PC-9 (cell line): ENCODE measurements around the gene CNBP. TPM values are rescaled to one million over a fixed set of nuclear protein-coding genes. Genes with fewer than 3 reads are reported as not detected.
A peak's percentile ranks its signal among the peaks of the same experiment; 100 is the strongest.
"Not testable (repeated sequence)": the region's sequence is repeated elsewhere in the genome, so short reads cannot be mapped to it uniquely, and the experiment has no call there.

Experiments
- BruUV-seq: library from RNA; stranded (reverse); fragments of 400-500 nt; replicated peaks from 2 replicates; lab custom pipeline; 2021; lab: Mats Ljungman, UMichigan
- CTCF ChIA-PET: fragments of 300-600 bp; sonication (Branson Sonifier 250); formaldehyde crosslinking; loops from one replicate; lab custom pipeline; 2022; ENCODE audit warnings: antibody characterized with exemption; lab: Charles Lee
- POLR2A ChIA-PET: fragments of 300-600 bp; sonication (Branson Sonifier 250); formaldehyde crosslinking; loops from one replicate; lab custom pipeline; 2022; ENCODE audit warnings: antibody characterized with exemption; ENCODE audit not compliant: unreplicated experiment; lab: Charles Lee
- DNase-seq, 2 experiments: peaks; one replicate each; pipeline versions ENCODE4 v3.0.0 to v3.0.0-alpha.2; 2015 to 2022; ENCODE audit warnings: mixed read lengths in 1 of 2
- H2AFZ ChIP-seq: fragments of 200-600 bp; sonication (generic); 2 replicates; pipeline ENCODE4 v1.8.1; 2017; ENCODE audit warnings: antibody characterized with exemption
- H3F3A ChIP-seq: fragments of 200-600 bp; sonication (generic); 2 replicates; pipeline ENCODE4 v1.8.1; 2017; ENCODE audit warnings: antibody characterized with exemption, mild to moderate bottlenecking, low read depth; ENCODE audit not compliant: insufficient read depth
- H3K27ac ChIP-seq: fragments of 200-600 bp; sonication (generic); 2 replicates; pipeline ENCODE4 v1.6.1; 2016; ENCODE audit warnings: mixed run types
- H3K27me3 ChIP-seq: fragments of 200-600 bp; sonication (generic); 2 replicates; pipeline ENCODE4 v1.6.1; 2016; ENCODE audit warnings: low read depth, mixed run types; ENCODE audit not compliant: insufficient read depth
- H3K36me3 ChIP-seq: fragments of 200-600 bp; sonication (generic); 2 replicates; pipeline ENCODE4 v1.6.1; 2016; ENCODE audit warnings: low read depth, mixed run types
- H3K4me1 ChIP-seq: fragments of 200-600 bp; sonication (generic); replicated peaks from 2 replicates; pipeline ENCODE4 v1.6.1; 2016; ENCODE audit warnings: mixed run types; ENCODE audit not compliant: insufficient read depth
- H3K4me2 ChIP-seq: fragments of 200-600 bp; sonication (generic); 2 replicates; pipeline ENCODE4 v1.6.1; 2017; ENCODE audit warnings: mixed run types
- H3K4me3 ChIP-seq: fragments of 200-600 bp; sonication (generic); 2 replicates; pipeline ENCODE4 v1.6.1; 2016; ENCODE audit warnings: mixed run types
- H3K79me2 ChIP-seq: fragments of 200-600 bp; sonication (generic); 2 replicates; pipeline ENCODE4 v1.6.1; 2017; ENCODE audit warnings: low read depth, mixed run types
- H3K9me2 ChIP-seq: fragments of 200-600 bp; sonication (generic); 2 replicates; pipeline ENCODE4 v1.8.1; 2017; ENCODE audit warnings: mild to moderate bottlenecking; ENCODE audit not compliant: insufficient read depth
- H3K9me3 ChIP-seq: fragments of 200-600 bp; sonication (generic); 2 replicates; pipeline ENCODE4 v1.8.1; 2016; ENCODE audit warnings: low read depth; ENCODE audit not compliant: insufficient read depth
- H4K20me1 ChIP-seq: fragments of 200-600 bp; sonication (generic); 2 replicates; pipeline ENCODE4 v1.8.1; 2017; ENCODE audit not compliant: insufficient read depth
- EZH2 ChIP-seq: fragments of 200-600 bp; sonication (generic); IDR thresholded peaks from 2 replicates; pipeline ENCODE4 v1.8.0; 2017; ENCODE audit warnings: antibody characterized with exemption, low read depth
- intact Hi-C: fragments of 100-400 bp; cut with micrococcal nuclease; formaldehyde crosslinking; loops from one replicate; pipeline ENCODE4 v1.10.0; 2022; ENCODE audit not compliant: unreplicated experiment
- total RNA-seq: library from RNA; stranded (reverse); gene quantifications from 2 replicates; pipeline ENCODE4 v1.2.3, GENCODE V29; 2021
- TF ChIP-seq, protein P1 (sequence below): fragments of 200-600 bp; sonication (generic); conservative IDR thresholded peaks from 2 replicates; pipeline ENCODE4 v1.6.1; 2017; ENCODE audit warnings: mixed run types, antibody characterized with exemption, mild to moderate bottlenecking, moderate library complexity

Gene CNBP
- total RNA-seq, 1 experiment from 2014 or later, result 265 TPM

DNA sequence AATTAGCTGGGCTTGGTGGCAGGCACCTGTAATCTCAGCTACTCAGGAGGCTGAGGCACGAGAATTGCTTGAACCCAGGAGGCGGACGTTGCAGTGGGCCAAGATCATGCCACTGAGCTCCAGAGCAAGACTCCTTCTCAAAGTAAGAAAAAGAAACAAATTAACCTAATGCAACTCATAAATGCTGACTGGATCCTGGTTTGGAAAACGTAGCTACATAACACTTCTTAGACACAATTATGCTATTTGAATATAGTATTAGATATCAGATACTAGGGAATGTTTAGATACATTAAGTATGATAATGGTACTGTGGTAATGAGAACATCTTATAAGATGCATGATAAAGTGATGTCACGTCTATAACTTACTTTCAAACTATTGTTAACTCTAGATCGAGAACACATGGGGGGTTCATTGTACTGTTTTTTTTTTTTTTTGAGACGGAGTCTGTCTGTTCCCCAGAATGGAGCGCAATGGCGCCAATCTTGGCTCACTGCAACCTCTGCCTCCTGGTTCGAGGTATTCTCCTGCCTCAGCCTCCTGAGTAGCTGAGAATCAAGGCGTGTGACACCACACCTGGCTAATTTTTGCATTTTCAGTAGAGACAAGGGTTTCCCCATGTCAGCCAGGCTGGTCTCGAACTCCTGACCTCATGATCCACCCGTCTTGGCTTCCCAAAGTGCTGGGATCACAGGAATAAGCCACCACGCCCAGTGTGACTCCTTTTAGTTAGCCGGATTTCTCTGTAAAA is 16.9 kb downstream of the CNBP start:
- H3F3A ChIP-seq, result peaks cover 91% of the 10 kb centered on the region
- ChIA-PET POLR2A (interaction anchor here (0.5 kb wide), 1 partner anchor 516 kb away, joined by 3 read pairs; the partner anchor contains the start of gene RPN1), CTCF (interaction anchor here (0.6 kb wide), 2 partner anchors 11 to 15 kb away, joined by 3 to 8 read pairs; no protein-coding TSS in a partner anchor)
- H3K4me2 ChIP-seq, result no peak overlapping the region
- peaks cover 40% of the 10 kb centered on the region for H4K20me1 ChIP-seq
- no peak overlapping the region for H3K27ac ChIP-seq
- H3K36me3 ChIP-seq, result peaks cover 33% of the 10 kb centered on the region
- H3K4me1 ChIP-seq, result peaks cover 12% of the 10 kb centered on the region
- no peak for DNase-seq
- H3K79me2 ChIP-seq, result peaks cover 15% of the 10 kb centered on the region
- BruUV-seq, result TSS peak; percentile 9
- H3K27me3 ChIP-seq, result no peaks in the 10 kb centered on the region
- H3K9me2 ChIP-seq, result no peaks in the 10 kb centered on the region
- no peak overlapping the region for H3K4me3 ChIP-seq
- intact Hi-C loops, result no loop called here
- H2AFZ ChIP-seq, result no peak overlapping the region
- no peak for TF ChIP-seq EZH2
- TF ChIP-seq, protein P1, sequence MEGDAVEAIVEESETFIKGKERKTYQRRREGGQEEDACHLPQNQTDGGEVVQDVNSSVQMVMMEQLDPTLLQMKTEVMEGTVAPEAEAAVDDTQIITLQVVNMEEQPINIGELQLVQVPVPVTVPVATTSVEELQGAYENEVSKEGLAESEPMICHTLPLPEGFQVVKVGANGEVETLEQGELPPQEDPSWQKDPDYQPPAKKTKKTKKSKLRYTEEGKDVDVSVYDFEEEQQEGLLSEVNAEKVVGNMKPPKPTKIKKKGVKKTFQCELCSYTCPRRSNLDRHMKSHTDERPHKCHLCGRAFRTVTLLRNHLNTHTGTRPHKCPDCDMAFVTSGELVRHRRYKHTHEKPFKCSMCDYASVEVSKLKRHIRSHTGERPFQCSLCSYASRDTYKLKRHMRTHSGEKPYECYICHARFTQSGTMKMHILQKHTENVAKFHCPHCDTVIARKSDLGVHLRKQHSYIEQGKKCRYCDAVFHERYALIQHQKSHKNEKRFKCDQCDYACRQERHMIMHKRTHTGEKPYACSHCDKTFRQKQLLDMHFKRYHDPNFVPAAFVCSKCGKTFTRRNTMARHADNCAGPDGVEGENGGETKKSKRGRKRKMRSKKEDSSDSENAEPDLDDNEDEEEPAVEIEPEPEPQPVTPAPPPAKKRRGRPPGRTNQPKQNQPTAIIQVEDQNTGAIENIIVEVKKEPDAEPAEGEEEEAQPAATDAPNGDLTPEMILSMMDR, result no peak
- no peaks in the 10 kb centered on the region for H3K9me3 ChIP-seq

DNA sequence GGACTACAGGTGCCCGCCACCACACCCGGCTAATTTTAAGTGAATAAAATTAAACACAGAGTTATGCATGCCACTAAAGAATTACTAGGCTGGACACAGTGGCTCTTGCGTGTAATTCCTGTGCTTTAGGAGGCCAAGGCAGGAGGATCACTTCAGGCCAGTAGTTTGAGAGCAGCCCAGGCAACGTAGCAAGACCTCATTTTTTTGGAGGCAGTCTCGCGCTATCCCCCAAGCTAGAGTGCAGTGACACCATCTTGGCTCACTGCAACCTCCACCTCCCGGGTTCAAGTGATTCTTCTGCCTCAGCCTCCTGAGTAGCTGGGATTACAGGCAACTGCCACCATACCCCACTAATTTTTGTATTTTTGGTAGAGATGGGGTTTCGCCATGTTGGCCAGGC is 18.1 kb downstream of the CNBP start:
- Histone ChIP-seq H3K4me1 (peaks cover 12% of the 10 kb centered on the region), H3K36me3 (peaks cover 27% of the 10 kb centered on the region), H3F3A (peaks cover 84% of the 10 kb centered on the region), H4K20me1 (peaks cover 28% of the 10 kb centered on the region)
- H3K79me2 ChIP-seq, H2AFZ ChIP-seq, BruUV-seq, H3K27me3 ChIP-seq, H3K9me3 ChIP-seq, DNase-seq, H3K4me2 ChIP-seq, CTCF ChIA-PET, H3K9me2 ChIP-seq, H3K4me3 ChIP-seq, POLR2A ChIA-PET, H3K27ac ChIP-seq, intact Hi-C loops: not testable (repeated sequence)

DNA sequence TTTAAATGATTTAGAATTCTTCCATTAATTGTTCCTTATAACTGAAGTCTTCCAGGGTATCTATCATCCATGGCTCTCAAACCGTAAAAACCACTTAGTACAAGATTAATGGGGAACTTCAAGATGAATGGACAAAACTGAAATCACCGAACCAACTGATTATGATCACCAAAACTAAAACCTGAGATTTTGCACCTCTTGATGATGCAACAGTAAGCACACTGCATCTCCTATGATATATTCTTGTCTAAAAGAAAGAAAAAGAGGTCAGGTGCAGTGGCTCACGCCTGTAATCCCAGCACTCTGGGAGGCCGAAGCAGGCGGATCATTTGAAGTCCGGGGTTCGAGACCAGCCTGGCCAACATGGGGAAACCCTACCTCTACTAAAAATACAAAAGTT is 19.2 kb downstream of the CNBP start:
- Histone ChIP-seq H3K36me3 (peaks cover 16% of the 10 kb centered on the region), H3K27ac (no peak overlapping the region), H3K27me3 (no peaks in the 10 kb centered on the region), H3K4me2 (no peak overlapping the region), H2AFZ (no peak overlapping the region), H3K9me2 (no peaks in the 10 kb centered on the region), H4K20me1 (peaks cover 18% of the 10 kb centered on the region), H3K79me2 (peaks cover 11% of the 10 kb centered on the region), H3K4me1 (peaks cover 14% of the 10 kb centered on the region), H3F3A (peaks cover 73% of the 10 kb centered on the region), H3K4me3 (no peak overlapping the region), H3K9me3 (no peaks in the 10 kb centered on the region)
- TF ChIP-seq, protein P1, result no peak
- no peak for TF ChIP-seq EZH2
- ChIA-PET CTCF (no interaction called here), POLR2A (no interaction called here)
- intact Hi-C loops, result no loop called here
- no peak for DNase-seq
- BruUV-seq, result no TSS peak
